Stimulated activated CD4-positive, alpha-beta T cell treated with anti-CD3 and anti-CD28 coated beads, Interleukin-15, amount 100 ng/mL, for 24 hours (primary cell): ENCODE measurements around the gene ERCC2.

Experiments
- DNase-seq: peaks from one replicate; pipeline ENCODE4 v3.0.0-alpha.2; 2020

Gene ERCC2

DNA sequence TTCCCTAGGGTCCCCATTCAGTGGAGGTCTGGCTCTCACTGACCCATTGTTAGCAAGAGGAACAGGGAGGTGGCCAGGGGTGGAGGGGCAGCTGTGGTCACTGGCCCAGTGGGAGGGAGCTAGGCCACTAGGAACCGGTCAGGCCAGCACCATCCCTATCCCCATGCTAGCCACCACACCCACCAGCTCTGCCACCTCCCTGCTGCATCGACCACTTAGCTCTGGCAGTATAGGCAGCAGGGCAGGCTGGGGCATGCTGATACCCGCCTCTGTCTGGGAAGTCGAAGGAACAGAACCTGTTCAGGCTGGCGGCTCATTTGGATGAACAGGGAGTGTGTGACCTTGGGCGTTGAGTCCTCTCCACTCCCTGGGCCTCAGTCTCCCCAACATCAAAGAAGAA, 29.8 kb upstream of the ERCC2 start:
- no peak for DNase-seq

DNA sequence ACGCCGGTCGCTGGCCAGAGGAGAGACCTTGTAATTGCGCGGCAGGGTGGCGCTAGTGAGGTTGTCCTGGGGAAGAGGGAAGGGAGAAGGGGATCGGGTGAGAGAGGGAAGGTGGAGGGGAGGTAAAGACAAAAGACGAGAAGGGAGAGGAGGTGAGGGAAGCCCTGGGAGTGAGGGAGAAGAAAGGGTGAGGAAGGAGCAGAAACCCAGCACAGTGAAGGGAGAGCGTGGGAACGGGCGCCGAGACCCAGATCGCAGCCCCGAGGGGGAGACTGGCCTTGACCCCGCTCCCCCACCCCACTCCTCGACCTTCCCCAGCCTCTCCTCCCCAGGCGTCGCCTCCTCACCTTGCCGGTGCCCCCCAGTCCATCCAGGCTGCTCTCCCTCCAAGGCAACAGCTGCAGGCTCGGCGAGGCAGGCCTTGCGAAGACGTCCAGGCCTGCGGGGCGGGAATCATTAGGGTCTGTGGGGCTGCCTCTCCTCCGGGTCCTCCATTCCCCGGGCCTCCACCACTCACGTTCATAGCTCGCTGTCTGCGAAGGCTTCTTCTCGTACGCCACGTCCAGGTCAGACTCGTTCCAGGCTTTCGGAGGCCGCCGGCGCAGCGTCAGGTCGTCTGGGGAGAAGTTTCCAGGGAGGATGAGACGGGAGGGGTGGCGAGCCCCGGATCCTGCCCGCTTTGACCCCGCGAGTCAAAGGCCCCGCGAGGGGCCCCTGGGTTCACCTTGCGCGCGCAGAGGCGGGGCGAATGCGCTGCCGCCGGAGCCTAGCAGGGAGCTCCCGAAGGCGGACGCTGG, 25.6 kb upstream of the ERCC2 start:
- no peak for DNase-seq

DNA sequence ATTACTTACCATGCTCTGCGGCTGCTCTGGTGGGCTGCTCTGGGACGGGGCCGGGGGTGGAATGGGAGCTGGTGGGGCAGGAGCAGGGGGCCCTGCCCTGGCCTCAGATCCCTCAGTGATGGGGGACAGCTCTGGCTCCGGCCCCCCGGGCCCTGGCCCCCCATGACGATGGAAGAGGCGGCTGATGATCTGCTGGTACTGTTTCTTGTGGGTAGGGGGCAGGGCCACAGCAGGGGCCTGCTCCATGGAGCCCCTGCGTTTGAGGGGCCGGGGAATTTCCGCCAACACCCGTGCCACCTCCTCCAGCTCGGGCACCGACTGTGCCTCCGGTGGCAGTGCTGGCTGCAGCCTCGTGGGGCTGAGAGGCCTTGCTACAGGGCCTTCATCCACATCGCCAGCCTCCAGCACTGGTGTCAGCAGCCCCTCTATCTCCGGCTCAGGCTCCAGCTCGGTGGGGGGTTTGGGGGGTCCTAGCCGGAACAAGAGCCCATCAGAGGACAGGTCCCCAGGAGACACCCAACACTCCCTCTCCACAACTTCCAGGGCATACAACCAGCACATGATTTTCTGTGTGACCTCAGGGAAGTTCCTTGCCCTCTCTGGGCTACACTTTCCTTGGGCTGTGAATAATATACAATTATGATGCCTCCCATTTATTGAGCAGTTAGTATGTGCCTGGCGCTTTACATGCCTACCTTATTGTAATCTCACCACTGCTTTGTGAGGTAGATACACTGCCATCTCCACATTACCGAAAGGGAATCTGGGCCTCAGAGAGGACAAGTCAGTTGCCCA, 21.7 kb upstream of the ERCC2 start:
- DNase-seq = no peak

DNA sequence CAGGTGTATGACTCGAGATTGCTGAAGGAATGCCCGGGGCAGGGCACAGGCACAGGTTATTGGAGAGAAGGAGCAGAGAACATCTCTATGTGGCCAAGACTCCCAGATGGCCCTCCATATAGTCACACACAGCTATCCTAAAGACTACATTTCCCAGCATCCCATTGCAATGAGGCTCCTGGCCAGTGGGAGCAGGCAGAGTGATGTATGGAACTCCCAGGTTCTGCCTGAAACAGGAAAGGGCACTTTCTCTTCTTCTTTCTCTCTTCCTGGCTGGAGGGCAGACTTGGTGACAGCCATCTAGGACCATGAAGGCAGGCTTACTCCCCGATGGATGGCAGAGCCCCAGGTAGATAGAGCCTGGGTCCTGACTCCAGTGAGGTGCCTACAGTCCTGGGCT, 21.0 kb upstream of the ERCC2 start:
- DNase-seq = no peak

DNA sequence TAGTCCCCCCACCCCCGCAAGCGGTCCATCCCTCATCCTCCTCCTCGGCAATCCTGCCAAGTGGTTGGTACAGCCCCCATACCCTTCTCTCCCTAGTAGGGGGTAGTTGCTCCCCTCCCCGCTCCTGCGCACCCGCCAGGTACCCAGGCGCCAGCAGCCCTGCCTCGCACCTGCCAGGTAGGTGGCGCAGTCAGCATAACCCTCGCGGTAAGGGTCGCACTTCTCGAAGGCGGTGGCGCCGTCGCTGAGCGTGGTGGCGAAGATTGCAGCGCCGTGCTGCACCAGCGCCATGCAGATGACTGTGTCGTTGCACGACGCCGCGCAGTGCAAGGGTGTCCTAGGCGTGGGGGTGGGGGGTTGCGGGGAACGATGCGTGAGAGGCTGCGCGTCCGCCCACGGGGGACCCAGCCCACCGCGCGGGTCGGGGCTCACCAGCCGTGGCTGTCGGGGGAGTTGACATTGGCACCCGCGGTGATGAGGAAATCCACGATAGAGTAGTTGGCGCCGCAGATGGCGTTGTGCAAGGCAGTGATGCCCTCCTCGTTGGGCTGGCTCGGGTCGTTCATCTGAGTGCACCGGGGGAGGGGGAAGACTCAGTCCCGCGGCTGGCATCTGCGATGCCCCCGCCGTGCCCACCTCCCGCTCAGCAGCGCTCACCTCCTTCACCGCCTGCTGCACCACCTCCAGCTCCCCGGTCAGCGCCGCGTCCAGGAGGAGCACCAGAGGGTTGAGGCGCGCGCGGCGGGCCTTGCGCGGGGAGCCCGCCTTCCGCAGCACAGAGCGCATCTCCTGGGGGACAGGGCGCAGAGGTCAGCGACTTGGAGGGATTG, 15.2 kb upstream of the ERCC2 start:
- no peak for DNase-seq

DNA sequence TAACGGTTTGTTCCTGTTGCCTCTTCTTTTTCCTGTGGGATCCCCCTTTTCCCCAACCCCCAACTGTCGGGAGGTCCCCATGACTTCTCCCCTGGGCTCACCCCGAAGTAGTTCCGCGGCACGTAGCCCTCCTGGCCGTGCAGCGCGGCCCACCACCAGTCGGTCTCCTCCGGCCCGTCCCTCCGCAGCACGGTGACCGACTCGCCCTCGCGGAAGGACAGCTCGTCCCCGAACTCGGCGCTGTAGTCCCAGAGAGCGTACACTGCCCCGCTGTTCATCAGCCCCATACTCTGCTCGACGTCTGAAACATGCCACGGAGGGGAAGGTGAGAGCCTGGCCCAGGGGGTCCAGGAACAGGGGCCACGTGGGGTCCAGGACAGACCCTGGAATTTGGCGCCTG, 12.1 kb upstream of the ERCC2 start:
- DNase-seq = no peak

DNA sequence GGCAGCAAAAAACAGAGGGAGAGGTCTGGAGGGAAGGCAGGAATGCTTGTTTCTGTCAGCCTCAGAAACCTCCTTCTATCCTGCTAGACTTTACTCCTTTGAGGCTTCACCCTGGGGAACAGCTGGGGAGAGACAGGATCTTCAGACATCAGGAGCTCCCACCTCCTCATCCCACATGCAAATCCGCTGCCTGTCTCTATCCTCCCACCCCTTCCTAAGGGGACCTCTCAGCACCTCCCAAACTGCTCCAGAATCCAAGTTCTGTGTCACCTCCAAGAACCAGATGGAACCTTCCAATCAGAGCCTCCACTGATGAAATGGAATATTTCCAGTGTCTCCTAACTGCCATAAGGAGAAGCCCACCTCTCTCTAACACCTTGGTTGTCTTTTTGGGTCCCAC, 9.7 kb upstream of the ERCC2 start:
- no peak for DNase-seq

DNA sequence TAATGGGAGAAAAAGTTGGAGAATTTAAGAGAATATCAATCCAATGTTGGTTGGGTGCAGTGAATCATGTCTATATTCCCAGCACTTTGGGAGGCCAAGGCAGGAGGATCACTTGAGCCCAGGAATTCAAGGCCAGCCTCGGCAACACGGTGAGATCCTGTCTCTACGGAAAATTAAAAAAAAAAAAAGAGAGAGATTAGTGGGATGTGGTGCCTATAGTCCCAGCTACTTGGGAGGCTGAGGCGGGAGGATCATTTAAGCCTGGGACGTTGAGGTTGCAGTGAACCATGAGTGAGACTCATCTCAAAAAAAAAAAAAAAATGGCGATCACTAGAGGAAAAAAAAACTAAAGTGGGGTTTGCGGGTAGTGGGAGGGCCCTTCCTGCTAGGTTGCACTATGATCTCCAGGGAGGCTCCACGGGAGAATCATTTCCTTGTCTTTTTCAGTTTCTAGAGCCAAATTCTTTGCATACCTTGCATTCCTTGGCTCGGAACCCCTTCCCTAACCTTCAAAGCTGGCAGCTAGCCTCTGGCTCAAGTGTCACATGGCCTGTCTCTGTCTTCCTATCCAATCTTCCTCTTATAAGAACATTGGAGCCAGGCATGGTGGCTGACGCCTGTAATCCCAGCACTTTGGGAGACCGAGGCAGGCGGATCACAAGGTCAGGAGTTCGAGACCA, 5.8 kb upstream of the ERCC2 start:
- DNase-seq = no peak

DNA sequence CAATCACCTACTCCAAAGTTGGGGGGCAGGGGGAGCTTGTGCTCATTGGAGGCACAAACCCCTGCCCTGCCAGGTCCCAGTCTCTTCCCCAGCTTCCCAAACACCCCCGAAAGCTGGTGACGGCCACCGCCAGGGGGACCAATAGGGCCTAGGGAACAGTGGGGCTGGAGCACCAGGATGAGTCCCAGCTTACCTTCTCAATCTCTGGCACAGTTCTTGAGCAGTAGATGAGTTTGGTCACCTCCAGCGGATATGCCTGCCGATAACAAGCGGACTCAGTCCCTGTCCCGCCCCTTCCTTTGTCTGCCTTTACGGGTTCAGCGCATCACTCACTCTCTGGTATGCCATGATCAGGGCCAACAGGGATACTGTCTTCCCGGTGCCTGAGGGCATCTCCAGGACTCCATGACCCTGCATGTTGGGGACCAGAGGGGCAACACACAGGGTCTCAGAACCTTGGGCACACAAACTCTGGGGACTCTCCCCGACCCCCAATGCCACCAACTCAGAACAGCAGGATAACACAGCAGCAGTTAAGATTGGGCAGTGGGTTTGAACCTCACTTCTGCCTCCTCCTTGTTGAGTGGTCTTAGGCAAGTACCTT, 1.5 kb downstream of the ERCC2 start:
- DNase-seq = no peak

DNA sequence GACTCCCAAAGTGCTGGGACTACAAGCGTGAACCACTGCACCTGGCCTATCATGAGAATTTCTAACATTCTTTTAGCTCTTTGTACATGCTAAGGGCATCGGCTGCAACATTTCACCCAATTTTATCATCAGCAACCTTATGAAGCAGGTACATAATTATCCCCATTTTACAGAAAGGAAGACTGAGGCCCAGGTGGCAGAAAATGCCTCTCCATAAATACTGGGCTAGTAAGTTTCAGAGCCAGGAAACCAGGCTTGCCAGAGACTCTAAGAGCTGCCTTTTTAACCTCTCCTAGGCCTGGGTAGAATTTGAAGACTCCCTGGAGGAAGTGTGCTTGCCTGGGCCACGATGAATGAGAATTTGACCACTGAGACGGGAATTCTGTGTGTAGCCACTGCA, 2.2 kb downstream of the ERCC2 start:
- no peak for DNase-seq

DNA sequence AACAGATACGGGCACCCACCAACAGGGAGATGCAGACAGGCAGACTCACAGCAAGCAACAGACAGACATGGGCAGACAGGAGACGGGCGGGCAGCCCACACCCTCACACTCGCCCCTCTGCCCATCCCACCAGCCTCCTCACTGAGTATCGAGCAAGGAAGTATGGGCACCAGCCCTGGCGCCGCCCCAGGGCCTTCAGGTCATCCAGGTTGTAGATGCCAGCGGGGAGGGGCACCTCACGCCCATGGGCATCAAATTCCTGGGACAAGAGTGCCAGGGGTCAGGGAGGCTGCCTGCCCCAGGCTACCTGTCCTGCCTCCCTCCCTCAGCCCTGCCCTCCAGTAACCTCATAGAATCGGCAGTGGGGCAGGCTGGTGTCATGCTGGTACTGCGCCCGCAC, 5.7 kb downstream of the ERCC2 start:
- no peak for DNase-seq

DNA sequence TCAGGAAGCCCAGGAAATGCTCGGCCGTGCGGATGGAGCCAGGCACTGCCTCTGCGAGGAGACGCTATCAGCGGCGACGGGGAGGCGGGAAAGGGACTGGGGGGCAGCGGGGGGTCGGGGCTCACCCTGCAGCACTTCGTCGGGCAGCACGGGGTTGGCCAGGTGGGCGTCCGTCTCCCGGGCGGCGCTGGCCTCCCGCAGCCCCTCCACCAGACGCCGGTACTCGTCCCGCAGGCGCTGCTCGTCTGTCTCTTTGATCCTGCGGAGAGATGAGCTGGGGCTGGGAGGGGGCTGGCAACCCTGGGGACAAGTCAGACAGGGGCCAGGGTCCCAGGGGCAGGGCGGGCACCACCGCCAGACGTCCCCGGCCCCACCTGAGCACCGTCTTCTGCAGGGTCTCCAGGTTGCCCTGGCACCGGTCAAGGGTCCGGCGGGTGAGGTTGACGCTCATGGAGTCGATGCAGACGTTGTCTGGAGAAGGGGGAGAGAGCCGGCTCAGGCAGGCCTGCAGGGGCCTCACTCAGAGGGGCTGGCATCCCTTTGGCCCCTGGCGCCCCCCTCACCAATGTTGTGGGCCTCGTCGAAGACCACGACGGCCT, 6.4 kb downstream of the ERCC2 start:
- DNase-seq = no peak

DNA sequence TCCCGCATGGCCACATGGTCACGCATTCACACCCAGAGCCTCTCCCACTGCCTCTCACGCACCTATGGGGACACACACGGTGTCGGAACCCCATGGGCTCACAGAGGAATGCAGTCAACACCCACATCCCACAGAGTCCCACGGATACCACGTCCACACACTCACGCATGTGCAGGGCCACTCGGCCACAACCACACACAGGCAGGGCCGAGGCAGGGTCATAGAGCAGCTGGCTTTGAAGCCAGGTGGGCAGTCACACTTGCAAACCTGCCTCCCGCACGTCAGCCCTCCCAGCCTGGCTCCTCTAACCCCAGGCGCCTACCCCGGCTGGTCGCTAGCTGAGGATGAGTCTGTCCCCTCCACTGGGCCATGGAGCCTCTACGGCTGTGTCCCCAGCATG, 8.1 kb downstream of the ERCC2 start:
- DNase-seq = no peak

DNA sequence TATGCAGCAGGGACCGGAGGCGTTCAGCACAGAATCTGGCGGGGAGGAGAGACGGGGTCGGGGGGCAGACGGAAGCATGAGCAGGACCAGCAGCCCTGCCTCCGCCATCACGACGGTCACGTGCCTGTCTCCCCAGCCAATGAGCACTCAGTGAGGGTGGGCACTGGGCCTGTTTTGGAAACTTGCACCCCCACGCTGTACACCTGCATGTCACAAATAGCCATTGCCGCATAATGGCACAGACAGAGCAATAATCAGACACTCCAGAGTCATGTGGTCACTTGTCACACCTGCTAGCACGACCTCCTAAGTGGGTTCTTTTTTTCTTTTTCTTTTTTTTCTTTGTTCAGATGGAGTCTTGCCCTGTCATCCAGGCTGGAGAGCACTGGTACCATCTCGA, 8.8 kb downstream of the ERCC2 start:
- DNase-seq = no peak

DNA sequence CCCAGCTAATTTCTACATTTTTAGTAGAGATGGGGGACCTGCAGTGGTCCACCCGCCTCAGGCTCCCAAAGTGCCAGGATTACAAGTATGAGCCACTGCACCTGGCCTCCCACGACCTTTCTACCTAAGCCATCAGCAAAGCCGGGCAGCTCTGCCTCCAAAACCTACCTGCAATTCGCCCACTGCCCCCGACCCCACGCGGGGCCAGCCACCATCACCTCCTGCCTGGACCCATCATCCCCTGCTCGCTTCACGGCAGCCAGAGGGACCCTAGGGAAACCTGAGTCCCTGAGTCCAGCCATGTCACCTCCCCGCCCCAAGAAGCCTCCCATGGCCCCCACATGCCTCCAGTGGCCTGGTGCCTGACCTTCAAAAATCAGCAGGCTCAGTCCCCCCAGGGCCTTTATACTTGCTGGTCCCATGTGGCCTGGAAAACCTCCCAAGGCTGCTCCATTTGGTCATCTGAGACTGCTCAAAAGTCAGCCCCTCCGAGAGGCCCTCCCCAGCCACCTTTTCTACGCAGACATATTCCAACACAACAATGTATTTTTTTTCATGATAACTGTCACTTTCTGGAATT, 12.1 kb downstream of the ERCC2 start:
- DNase-seq = no peak

DNA sequence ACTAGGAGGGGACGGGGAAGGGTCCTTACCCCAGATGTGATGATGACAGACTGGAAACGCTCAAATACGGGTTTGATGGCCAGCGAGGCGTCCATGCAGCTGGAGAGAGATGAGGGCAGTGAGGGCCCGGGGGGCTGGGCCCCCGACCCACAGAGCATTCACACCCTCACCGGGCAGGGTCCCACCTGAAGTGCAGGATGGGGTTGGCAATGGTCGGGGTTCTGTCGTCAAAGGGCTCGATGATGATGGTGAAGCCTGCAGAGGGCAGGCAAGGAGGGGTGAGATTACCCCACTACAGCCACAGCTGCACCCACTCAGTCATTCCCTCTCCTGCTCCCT, 13.0 kb downstream of the ERCC2 start:
- DNase-seq = no peak

DNA sequence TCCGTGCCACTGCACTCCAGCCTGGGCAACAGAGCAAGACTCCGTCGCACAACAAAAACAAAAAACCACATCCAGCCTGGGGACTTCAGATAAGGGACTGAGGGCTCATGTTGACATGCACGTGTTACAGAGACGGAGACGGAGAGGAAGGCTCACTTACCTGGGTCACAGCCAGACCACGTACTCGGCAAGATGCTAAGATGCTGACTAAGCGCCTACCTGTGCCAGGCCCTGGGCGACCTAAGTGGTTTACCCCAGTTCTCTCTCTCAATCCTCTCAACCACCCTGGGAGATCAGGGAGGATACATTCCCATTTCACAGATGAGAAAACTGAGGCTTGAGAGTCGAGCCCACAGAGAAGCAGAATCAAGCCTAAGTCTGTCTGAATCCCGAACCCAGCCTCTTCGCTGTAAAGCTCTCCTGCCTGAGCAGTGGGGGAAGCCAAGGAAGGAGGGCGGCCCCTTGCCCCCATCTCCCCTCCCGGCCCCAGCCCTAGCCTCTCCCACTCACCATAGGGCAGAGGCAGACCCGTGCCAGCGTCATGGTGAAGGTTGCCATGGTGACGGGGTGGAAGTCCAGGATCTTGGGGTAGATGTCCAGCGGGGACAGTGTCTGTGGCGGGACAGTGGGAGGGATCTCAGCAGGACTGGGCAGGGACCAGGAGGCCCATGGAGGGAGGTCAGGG, 13.5 kb downstream of the ERCC2 start:
- DNase-seq = no peak

DNA sequence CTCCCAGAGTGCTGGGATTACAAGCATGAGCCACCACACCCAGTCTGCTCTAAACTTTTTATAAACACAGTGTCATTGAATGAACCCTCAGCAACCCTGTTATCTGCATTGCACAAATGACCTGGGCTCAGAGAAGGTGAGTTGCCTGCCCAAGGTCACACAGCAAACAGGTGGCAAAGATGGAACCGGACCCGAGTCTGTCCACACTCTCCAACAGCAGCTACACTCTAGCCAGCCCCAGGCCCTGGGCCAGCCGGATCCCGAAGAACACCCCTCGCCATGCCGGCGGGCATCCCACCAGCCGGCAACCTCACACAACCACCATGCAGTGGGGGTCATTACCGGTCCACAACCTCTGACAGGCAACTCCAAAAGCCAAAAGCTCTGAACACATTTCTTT, 14.5 kb downstream of the ERCC2 start:
- no peak for DNase-seq

DNA sequence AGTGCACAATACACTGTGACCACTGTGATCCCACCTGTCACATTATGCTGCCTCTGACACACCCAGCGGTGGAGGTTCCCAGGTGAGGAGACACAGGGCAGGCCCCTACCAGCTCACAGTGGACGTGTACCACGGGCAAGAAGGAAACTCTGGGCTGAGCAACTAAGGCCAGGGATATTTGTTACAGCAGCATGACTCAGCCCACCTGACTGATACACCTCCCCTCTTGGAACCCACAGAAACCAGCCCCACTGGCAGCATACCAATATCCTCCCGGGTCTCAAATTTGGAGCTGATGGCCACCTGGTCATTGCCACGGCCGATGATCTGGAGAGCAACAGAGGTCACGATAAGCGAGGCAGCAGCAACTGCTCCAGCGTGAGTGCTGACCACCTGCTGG, 15.0 kb downstream of the ERCC2 start:
- no peak for DNase-seq

DNA sequence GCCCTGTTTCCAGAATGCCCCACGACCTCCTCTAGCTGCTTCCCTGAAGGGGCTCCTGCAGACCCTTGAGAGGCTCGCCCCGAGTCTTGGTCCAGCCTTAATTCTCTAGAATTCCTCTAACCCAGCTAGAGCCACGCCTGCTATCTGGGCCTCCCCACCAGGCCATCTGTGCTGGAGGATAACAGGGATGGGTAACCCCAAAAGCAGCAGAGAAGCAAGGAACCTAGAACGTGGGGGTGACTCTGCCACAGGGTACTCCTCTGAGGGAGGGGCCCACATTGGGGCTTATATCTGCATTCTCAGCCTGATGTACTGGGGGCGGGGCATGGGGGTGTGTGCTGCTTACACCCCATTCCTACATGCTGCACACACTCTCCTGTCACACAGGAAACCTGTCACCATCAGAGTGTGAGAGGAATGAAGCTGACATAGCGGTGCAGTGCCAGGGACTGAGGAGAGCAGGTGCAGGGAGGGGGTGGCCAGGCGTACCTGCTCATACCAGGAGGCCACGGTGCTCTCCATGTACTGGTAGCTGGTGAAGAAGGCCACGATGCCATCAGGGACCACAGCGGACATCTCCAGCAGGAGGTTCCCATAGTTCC, 16.0 kb downstream of the ERCC2 start:
- no peak for DNase-seq
